Measurements from ENCODE around the gene ATP5PF. TPM values are rescaled to one million over a fixed set of nuclear protein-coding genes. Genes with fewer than 3 reads are reported as not detected.
"Not testable (repeated sequence)": the region's sequence is repeated elsewhere in the genome, so short reads cannot be mapped to it uniquely, and the experiment has no call there.

The ATP5PF gene
- total RNA-seq, 2 donors from 2014 or later = 35.7 to 41.6 TPM

DNA sequence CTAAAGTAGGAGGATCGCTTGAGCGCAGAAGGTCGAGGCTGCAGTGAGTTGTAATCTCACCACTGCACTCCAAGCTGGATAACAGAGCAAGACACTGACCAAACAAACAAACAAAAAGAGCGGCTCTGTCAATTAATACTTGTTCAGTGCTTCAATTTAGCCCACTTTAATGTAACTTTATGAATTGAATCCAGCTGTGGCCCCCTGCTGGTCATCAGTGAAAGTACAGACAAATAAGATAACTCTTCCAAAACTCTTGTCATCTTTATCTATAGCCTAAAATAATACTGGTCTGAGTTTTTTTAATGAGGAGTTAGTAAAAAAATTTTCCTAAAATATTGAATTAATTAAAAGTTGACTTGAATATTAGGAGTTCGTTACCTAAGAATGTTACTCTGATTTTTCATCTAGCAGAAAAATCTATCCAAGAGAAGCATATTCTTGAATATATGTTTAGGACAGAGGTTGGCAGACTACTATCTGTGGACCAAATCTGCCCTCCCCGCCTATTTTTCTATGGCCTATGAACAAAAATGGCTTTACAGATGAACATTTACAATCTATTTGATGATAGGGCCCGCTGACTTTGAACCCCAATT, 26.1 kb downstream of the ATP5PF start:
- ATAC-seq (peak; percentile 51), DNase-seq (peak in 2 of 3 donors; percentile 9 to 13)
- Mint-ChIP-seq H3K27ac (no peak overlapping the region), H3K36me3 (ENCODE audit: low read depth) (peaks cover 2% of the 10 kb centered on the region), H3K4me3 (no peak overlapping the region), H3K4me1 (no peaks in the 10 kb centered on the region), H3K27me3 (no peaks in the 10 kb centered on the region)
- no peaks in the 10 kb centered on the region for H3K9me3 ChIP-seq (ENCODE audit: control insufficient read depth, low read length, poor library complexity, severe bottlenecking)

DNA sequence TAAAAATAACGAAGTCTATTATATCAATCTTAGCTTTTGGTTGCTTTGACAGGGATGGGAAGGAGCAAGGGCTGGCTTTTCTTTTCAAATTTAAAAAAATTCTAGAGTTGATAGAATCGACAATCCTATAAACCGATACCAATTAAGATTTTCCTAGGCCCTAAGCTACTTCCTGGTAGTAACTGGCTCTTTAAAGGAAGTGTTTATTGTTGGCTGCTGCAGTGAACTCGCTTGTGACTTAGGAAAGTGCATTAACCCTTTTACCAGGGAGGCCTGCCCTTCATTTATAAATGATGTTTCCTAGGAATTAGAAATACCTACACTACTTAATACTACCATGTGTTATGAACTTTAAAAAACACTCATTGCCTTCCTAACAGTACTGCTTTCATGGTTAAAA, 33.2 kb downstream of the ATP5PF start:
- H3K4me3 Mint-ChIP-seq = no peak overlapping the region
- ATAC-seq (no peak), DNase-seq (no peak)
- no peaks in the 10 kb centered on the region for H3K9me3 ChIP-seq (ENCODE audit: control insufficient read depth, low read length, poor library complexity, severe bottlenecking)
- no peaks in the 10 kb centered on the region for H3K36me3 Mint-ChIP-seq (ENCODE audit: low read depth)
- no peak overlapping the region for H3K27ac Mint-ChIP-seq
- H3K27me3 Mint-ChIP-seq = no peaks in the 10 kb centered on the region
- no peaks in the 10 kb centered on the region for H3K4me1 Mint-ChIP-seq

DNA sequence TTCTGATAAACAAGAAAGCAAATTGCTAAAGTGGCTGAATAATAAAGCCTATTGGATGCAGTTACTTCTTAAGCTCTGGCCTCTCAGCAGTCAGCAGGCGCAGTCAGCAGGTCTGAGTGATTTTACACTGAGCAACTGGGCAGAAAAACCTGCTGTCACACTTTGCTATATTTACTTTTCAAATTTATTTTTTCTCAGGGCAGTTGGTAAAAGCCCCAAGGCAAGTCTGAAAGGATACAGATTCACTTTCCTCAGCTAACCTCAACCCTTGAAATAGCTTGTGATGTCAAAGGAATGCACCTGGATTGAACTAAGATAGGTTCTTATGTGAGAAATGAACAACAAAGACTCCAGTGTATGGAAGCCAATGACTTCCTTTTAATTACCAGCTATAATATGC, 34.0 kb downstream of the ATP5PF start:
- DNase-seq (no peak), ATAC-seq (no peak)
- no peak overlapping the region for H3K4me3 Mint-ChIP-seq
- H3K27me3 Mint-ChIP-seq = no peaks in the 10 kb centered on the region
- no peak overlapping the region for H3K27ac Mint-ChIP-seq
- H3K9me3 ChIP-seq (ENCODE audit: control insufficient read depth, low read length, poor library complexity, severe bottlenecking) = no peaks in the 10 kb centered on the region
- H3K36me3 Mint-ChIP-seq (ENCODE audit: low read depth) = no peaks in the 10 kb centered on the region
- H3K4me1 Mint-ChIP-seq = no peaks in the 10 kb centered on the region

DNA sequence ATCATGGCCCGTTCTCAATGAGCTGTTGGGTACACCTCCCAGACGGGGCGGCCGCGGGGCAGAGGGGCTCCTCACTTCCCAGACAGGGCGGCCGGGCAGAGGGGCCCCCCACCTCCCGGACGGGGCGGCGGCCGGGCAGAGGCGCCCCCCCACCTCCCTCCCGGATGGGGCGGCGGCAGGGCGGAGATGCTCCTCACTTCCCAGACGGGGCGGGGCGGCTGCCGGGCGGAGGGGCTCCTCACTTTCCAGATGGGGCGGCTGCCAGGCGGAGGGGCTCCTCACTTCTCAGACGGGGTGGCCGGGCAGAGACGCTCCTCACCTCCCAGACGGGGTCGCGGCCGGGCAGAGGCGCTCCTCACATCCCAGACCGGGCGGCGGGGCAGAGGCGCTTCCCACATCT, 39.2 kb downstream of the ATP5PF start:
- not testable (repeated sequence) for H3K9me3 ChIP-seq (ENCODE audit: control insufficient read depth, low read length, poor library complexity, severe bottlenecking); H3K4me1 Mint-ChIP-seq; H3K36me3 Mint-ChIP-seq (ENCODE audit: low read depth); H3K27ac Mint-ChIP-seq; DNase-seq; ATAC-seq; H3K27me3 Mint-ChIP-seq; H3K4me3 Mint-ChIP-seq

DNA sequence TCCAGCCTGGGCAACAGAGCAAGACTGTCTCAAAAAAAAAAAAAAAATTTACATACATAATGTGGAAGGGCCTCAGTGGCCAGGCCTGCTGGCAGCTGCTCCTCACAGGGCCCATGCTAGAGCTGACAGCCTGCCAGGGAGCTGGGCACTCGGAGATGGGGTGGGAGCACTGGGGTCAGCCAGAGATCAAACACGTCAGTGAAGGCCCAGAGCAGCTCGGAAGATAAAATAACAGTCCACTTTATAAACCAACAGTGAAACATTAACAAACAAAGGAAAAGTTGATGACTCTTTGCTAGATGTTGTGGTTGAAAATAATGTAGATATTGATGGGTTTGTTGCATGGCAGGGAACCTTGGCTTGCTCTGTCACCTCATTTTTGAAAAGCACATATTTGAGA, 42.7 kb downstream of the ATP5PF start:
- H3K36me3 Mint-ChIP-seq (ENCODE audit: low read depth) = no peaks in the 10 kb centered on the region

GRCh38 chr21:25689226-25689625, 45.5 kb downstream of the ATP5PF start:
- H3K9me3 ChIP-seq (ENCODE audit: control insufficient read depth, low read length, poor library complexity, severe bottlenecking) = no peaks in the 10 kb centered on the region
- Mint-ChIP-seq H3K4me1 (peaks cover 2% of the 10 kb centered on the region), H3K27me3 (peaks cover 12% of the 10 kb centered on the region), H3K27ac (no peak overlapping the region), H3K36me3 (ENCODE audit: low read depth) (peaks cover 2% of the 10 kb centered on the region), H3K4me3 (no peak overlapping the region)
- ATAC-seq (no peak), DNase-seq (no peak)

More for the DNA sequence above, 42.7 kb downstream of the ATP5PF start:
- Mint-ChIP-seq H3K4me3 (no peak overlapping the region), H3K27me3 (peaks cover 8% of the 10 kb centered on the region), H3K27ac (no peak overlapping the region), H3K4me1 (peaks cover 2% of the 10 kb centered on the region)
- H3K9me3 ChIP-seq (ENCODE audit: control insufficient read depth, low read length, poor library complexity, severe bottlenecking) = no peaks in the 10 kb centered on the region
- ATAC-seq (no peak), DNase-seq (no peak)

DNA sequence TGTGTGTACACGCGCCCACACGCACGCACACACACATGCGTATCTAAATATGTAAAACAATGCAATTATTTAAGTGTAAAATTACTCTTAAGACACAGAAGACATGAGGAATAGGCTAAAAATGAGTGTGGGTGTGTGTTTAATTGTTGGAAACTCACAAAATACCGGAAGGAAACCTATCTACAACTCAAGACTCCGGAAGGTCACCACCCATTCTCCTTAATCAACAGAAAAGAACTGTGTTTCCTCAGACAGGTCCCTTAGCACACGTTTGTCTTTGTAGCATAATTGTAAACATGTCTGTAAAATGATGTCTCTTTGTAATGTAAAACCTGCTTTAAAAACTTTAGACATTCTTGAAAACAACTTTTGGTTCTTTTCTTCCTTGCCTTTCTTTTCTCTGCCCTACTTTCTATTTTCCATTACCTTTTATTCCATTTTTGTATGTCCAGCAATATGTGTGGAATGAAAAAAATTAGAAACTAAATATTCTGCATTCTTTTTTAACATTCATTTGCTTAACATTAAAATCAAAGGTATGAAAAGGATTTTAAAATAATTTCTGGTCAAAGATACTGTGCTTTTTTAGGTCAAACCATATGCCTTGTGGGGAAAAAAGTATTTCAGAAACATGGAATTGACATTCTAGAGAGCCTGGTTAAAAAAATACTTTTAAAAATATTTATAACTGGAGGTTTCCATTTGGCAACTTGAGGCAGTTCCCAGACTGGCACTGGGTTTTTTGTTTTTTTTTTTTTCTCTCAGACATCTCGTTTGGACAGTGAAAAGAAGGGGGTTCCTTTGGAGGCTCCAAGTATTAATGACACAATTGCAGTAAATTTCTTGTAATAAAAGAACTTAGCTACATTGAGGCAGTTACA, 46.2 kb downstream of the ATP5PF start:
- Mint-ChIP-seq H3K4me3 (peak overlapping the region; percentile 33), H3K27me3 (peaks cover 18% of the 10 kb centered on the region), H3K4me1 (peaks cover 2% of the 10 kb centered on the region), H3K36me3 (ENCODE audit: low read depth) (peaks cover 2% of the 10 kb centered on the region), H3K27ac (no peak overlapping the region)
- no peak for ATAC-seq
- DNase-seq = no peak
- H3K9me3 ChIP-seq (ENCODE audit: control insufficient read depth, low read length, poor library complexity, severe bottlenecking) = no peaks in the 10 kb centered on the region

- peaks cover 21% of the 10 kb centered on the region for H3K27me3 Mint-ChIP-seq
- ATAC-seq = no peak
- H3K9me3 ChIP-seq (ENCODE audit: control insufficient read depth, low read length, poor library complexity, severe bottlenecking) = no peaks in the 10 kb centered on the region
Observed at GRCh38 chr21:25687787-25688186, 46.9 kb downstream of the ATP5PF start.

GRCh38 chr21:25682382-25682781, 52.3 kb downstream of the ATP5PF start:
- Mint-ChIP-seq H3K27me3 (peaks cover 32% of the 10 kb centered on the region), H3K4me1 (no peaks in the 10 kb centered on the region), H3K27ac (no peak overlapping the region), H3K4me3 (no peak overlapping the region), H3K36me3 (ENCODE audit: low read depth) (peaks cover 2% of the 10 kb centered on the region)
- H3K9me3 ChIP-seq (ENCODE audit: control insufficient read depth, low read length, poor library complexity, severe bottlenecking) = no peaks in the 10 kb centered on the region
- ATAC-seq = no peak
- DNase-seq = no peak

More at GRCh38 chr21:25687787-25688186, 46.9 kb downstream of the ATP5PF start:
- peaks cover 2% of the 10 kb centered on the region for H3K36me3 Mint-ChIP-seq (ENCODE audit: low read depth)
- H3K4me1 Mint-ChIP-seq = peaks cover 2% of the 10 kb centered on the region
- no peak overlapping the region for H3K4me3 Mint-ChIP-seq
- no peak overlapping the region for H3K27ac Mint-ChIP-seq
- no peak for DNase-seq

- H3K4me3 Mint-ChIP-seq = no peak overlapping the region
- peaks cover 2% of the 10 kb centered on the region for H3K36me3 Mint-ChIP-seq (ENCODE audit: low read depth)
- H3K27me3 Mint-ChIP-seq = peaks cover 13% of the 10 kb centered on the region
- DNase-seq (no peak), ATAC-seq (no peak)
- no peaks in the 10 kb centered on the region for H3K9me3 ChIP-seq (ENCODE audit: control insufficient read depth, low read length, poor library complexity, severe bottlenecking)
- H3K27ac Mint-ChIP-seq = no peak overlapping the region
- H3K4me1 Mint-ChIP-seq = no peaks in the 10 kb centered on the region
Observed at GRCh38 chr21:25676451-25676850, 58.3 kb downstream of the ATP5PF start.

Other genes starting within 250 kb of the ATP5PF start
- 1 to 10 TPM; 8.9 to 9.9 TPM for gene MRPL39, start 127.4 kb downstream of the ATP5PF start, total RNA-seq
- under 1 TPM in 1 of 2 donors, not detected in 1; 0.21 TPM for gene JAM2, start 95.6 kb downstream of the ATP5PF start, total RNA-seq
- gene GABPA, start 68 bp upstream of the ATP5PF start, total RNA-seq = 10 to 100 TPM; 18.1 to 23.9 TPM

Measured in T-helper 17 cell (primary cell).